ENCODE results near the gene GALNTL6.

DNA sequence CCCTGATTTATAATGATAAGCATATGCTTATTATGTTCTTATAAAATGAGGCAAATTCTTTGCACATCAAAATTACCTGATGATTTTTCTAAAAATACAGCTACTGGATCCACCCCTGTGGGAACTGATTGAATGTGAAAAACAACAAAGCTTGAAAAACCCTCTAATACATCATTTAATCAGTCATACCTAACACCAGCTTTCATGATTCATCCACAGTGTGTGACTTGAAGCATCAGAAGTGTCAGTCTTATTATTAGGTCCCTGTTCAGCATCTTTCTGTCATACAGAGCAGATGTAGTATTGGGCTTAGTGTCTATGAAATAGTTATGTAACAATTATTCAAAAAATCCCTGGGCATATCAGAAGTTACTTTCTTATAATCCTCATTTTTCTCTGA, 684.1 kb downstream of the GALNTL6 start:
- no peak for TF ChIP-seq POLR2A (IDR thresholded peaks at IDR 0.05; ENCODE audit: low read depth, low read length)
- no peak for TF ChIP-seq POLR2AphosphoS5 (IDR thresholded peaks at IDR 0.05; ENCODE audit: low read depth, low read length)
- no peak for TF ChIP-seq PAX5 (IDR thresholded peaks at IDR 0.05; ENCODE audit: insufficient read depth, low read length, severe bottlenecking)
- no peak for TF ChIP-seq TAF1 (IDR thresholded peaks at IDR 0.05; ENCODE audit: low read depth, low read length)
- TF ChIP-seq POU2F2 (IDR thresholded peaks at IDR 0.05; ENCODE audit: low read depth, low read length) = no peak
- TF ChIP-seq SPI1 (IDR thresholded peaks at IDR 0.05; ENCODE audit: low read depth, low read length) = no peak
